A549 (cell line): ENCODE results near the gene ARID1B.

Experiments
- POLR2A ChIP-seq: IDR thresholded peaks from 2 replicates; pipeline ENCODE4 v1.6.1; 2012; ENCODE audit warnings: mild to moderate bottlenecking, low read length
- USF2 ChIP-seq: fragments of 450-650 bp; IDR thresholded peaks from 2 replicates; pipeline ENCODE4 v1.6.1; 2014; ENCODE audit warnings: antibody characterized with exemption

- TF ChIP-seq POLR2A (no peak), USF2 (no peak)
Observed at GRCh38 chr6:156919370-156919769, 142.2 kb downstream of the ARID1B start.
